NB4 (cell line): Measurements from ENCODE around the gene DDAH1.

Source experiments
- DNase-seq: peaks from one replicate; pipeline ENCODE4 v3.0.0; 2010; ENCODE audit warnings: low read depth
- H3K4me3 ChIP-seq: one replicate; pipeline ENCODE4 v1.5.1; 2011; ENCODE audit warnings: mild to moderate bottlenecking, low read depth, low read length, moderate library complexity
- CTCF ChIP-seq: IDR thresholded peaks from one replicate; pipeline ENCODE4 v1.5.1; 2012; ENCODE audit warnings: low read depth, low read length
- MAX ChIP-seq: IDR thresholded peaks from 2 replicates; pipeline ENCODE4 v1.6.1; 2011; ENCODE audit warnings: low read depth, low read length
- MYC ChIP-seq: IDR thresholded peaks from 2 replicates; pipeline ENCODE4 v1.6.1; 2011; ENCODE audit warnings: low read depth, low read length
- POLR2A ChIP-seq: IDR thresholded peaks from 2 replicates; pipeline ENCODE4 v1.6.1; 2011; ENCODE audit warnings: mild to moderate bottlenecking; ENCODE audit not compliant: insufficient read length; ENCODE audit errors: extremely low read depth

Gene DDAH1

DNA sequence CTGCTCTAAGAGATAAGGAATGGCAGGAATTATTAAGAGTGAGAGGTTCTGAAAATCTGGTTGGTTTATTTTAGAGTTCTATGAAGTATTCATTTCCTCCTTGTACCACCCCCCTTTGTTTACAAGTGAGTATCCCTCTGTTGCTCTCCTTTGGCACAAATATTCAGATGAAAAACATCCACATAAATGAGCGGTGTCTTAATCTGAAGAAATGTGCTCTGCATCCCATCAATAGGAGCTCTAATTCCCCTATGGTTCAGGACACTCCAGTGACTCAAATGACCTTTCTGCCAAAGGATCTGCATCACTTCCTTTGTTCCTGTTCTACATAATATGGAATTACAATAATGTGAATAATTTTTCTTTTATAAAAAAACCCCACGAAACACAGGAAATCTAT is 16.6 kb downstream of the DDAH1 start:
- DNase-seq = no peak
- H3K4me3 ChIP-seq = no peak overlapping the region
- TF ChIP-seq POLR2A = no peak
- TF ChIP-seq MYC = no peak
- no peak for TF ChIP-seq CTCF
- no peak for TF ChIP-seq MAX

GRCh38 chr1:85447006-85447943 is 17.7 kb downstream of the DDAH1 start:
- H3K4me3 ChIP-seq = no peak overlapping the region
- TF ChIP-seq POLR2A (no peak), MYC (no peak), MAX (no peak), CTCF (no peak)
- DNase-seq = no peak

DNA sequence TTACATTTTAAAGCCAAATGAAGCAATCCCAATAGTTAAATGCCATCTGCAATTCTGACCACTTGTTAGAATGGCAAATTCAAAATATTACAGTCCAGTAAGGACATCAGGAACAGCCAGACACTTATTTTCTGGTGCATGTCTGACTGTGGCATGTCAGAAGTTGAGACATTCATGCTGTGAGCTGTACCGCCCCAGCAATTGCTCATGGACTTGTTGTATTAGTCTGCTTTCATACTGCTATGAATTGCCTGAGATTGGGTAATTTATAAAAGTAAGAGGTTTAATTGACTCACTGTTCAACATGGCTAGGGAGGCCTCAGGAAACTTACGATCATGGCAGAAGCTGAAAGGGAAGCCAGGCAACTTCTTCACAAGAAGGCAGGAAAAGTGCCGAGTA is 19.1 kb downstream of the DDAH1 start:
- H3K4me3 ChIP-seq = no peak overlapping the region
- no peak for DNase-seq
- TF ChIP-seq MYC (no peak), CTCF (no peak), POLR2A (no peak), MAX (no peak)

- no peak for TF ChIP-seq CTCF
- no peak for TF ChIP-seq POLR2A
- no peak for DNase-seq
- no peak overlapping the region for H3K4me3 ChIP-seq
Observed at GRCh38 chr1:85444381-85444780, 20.6 kb downstream of the DDAH1 start.

- H3K4me3 ChIP-seq = no peak overlapping the region
- no peak for DNase-seq
- no peak for TF ChIP-seq CTCF
- TF ChIP-seq MAX = no peak
- TF ChIP-seq POLR2A = no peak
- TF ChIP-seq MYC = no peak
Observed at GRCh38 chr1:85440612-85441011, 24.3 kb downstream of the DDAH1 start.

GRCh38 chr1:85438353-85438752 is 26.6 kb downstream of the DDAH1 start:
- TF ChIP-seq CTCF (no peak), MAX (no peak), MYC (no peak), POLR2A (no peak)
- H3K4me3 ChIP-seq = no peak overlapping the region
- no peak for DNase-seq
